Ishikawa (cell line): Measurements from ENCODE around the gene TRAPPC4.

Experiments used
- CREB1 ChIP-seq: IDR thresholded peaks from 2 replicates; pipeline ENCODE4 v1.6.1; 2012; ENCODE audit warnings: low read depth
- NFIC ChIP-seq: IDR thresholded peaks from 2 replicates; pipeline ENCODE4 v1.6.1; 2012
- RAD21 ChIP-seq: IDR thresholded peaks from 2 replicates; pipeline ENCODE4 v1.6.1; 2012; ENCODE audit warnings: low read depth
- TAF1 ChIP-seq: IDR thresholded peaks from 2 replicates; pipeline ENCODE4 v1.6.1; 2012; ENCODE audit warnings: low read depth, mild to moderate bottlenecking
- TCF12 ChIP-seq: IDR thresholded peaks from 2 replicates; pipeline ENCODE4 v1.6.1; 2012; ENCODE audit warnings: low read depth
- TEAD4 ChIP-seq: IDR thresholded peaks from 2 replicates; pipeline ENCODE4 v1.6.1; 2012
- YY1 ChIP-seq: IDR thresholded peaks from 2 replicates; pipeline ENCODE4 v1.6.1; 2012; ENCODE audit warnings: low read depth
- TF ChIP-seq, protein P1 (sequence below): IDR thresholded peaks from 2 replicates; pipeline ENCODE4 v1.6.1; 2012
- TF ChIP-seq, protein P2 (sequence below): IDR thresholded peaks from 2 replicates; pipeline ENCODE4 v1.6.1; 2012; ENCODE audit warnings: low read depth, mild to moderate bottlenecking

DNA sequence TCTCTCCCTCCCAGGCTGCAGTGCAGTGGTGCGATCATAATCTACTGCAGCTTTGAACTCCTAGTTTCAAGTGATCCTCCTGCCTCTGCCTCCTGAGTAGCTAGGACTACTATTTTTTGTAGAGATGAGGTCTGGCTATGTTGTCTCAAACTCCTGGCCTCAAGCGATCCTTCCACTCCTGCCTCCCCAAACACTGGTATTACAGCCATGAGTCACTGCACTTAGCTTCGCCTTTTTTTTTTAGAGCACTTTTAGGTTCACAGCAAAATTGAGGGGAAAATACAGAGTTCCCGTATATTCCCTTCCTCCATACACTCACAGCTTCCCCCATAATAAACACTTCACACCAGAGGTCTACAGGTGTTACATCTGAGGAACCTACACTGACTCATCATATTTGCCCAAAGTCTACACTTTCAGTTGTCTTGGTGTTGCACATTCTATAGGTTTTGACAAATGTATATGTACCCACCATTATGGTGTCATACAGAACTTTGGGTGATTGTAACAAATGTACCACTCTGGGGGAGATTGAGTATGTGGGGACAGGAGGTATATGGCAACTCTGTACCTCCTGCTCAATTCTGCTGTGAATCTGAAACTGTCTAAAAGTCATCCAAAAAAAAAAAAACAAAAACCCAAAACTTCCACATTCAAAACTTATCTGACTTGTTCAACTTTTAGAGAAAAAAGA, 23.4 kb downstream of the TRAPPC4 start:
- TF ChIP-seq TCF12 (no peak), CREB1 (no peak), TAF1 (no peak), TEAD4 (no peak), YY1 (no peak), RAD21 (no peak), NFIC (no peak)
- TF ChIP-seq, protein P1, sequence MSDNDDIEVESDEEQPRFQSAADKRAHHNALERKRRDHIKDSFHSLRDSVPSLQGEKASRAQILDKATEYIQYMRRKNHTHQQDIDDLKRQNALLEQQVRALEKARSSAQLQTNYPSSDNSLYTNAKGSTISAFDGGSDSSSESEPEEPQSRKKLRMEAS, result no peak
- TF ChIP-seq, protein P2, sequence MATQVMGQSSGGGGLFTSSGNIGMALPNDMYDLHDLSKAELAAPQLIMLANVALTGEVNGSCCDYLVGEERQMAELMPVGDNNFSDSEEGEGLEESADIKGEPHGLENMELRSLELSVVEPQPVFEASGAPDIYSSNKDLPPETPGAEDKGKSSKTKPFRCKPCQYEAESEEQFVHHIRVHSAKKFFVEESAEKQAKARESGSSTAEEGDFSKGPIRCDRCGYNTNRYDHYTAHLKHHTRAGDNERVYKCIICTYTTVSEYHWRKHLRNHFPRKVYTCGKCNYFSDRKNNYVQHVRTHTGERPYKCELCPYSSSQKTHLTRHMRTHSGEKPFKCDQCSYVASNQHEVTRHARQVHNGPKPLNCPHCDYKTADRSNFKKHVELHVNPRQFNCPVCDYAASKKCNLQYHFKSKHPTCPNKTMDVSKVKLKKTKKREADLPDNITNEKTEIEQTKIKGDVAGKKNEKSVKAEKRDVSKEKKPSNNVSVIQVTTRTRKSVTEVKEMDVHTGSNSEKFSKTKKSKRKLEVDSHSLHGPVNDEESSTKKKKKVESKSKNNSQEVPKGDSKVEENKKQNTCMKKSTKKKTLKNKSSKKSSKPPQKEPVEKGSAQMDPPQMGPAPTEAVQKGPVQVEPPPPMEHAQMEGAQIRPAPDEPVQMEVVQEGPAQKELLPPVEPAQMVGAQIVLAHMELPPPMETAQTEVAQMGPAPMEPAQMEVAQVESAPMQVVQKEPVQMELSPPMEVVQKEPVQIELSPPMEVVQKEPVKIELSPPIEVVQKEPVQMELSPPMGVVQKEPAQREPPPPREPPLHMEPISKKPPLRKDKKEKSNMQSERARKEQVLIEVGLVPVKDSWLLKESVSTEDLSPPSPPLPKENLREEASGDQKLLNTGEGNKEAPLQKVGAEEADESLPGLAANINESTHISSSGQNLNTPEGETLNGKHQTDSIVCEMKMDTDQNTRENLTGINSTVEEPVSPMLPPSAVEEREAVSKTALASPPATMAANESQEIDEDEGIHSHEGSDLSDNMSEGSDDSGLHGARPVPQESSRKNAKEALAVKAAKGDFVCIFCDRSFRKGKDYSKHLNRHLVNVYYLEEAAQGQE, result no peak
